HEK293T (cell line): ENCODE measurements around the gene PIK3R5.

Source experiments
- CTCF ChIA-PET: fragments of 350-600 bp; formaldehyde crosslinking; extraction: SDS; loops from one replicate; lab custom pipeline; 2021; ENCODE audit warnings: antibody characterized with exemption, inconsistent platforms; lab: Yijun Ruan, JAX
- POLR2A ChIA-PET: fragments of 350-600 bp; formaldehyde crosslinking; extraction: SDS; loops from one replicate; lab custom pipeline; 2020; ENCODE audit warnings: antibody characterized with exemption, inconsistent platforms; lab: Yijun Ruan, JAX
- DNase-seq: peaks from one replicate; pipeline ENCODE4 v3.0.0; 2012; ENCODE audit warnings: mixed read lengths; ENCODE audit errors: extremely low spot score
- ARNT ChIP-seq: fragments of 450-650 bp; IDR thresholded peaks from 2 replicates; pipeline ENCODE4 v1.6.1; 2017; ENCODE audit warnings: mild to moderate bottlenecking
- BHLHE40 ChIP-seq: fragments of 450-650 bp; IDR thresholded peaks from 2 replicates; pipeline ENCODE4 v1.6.1; 2016; ENCODE audit warnings: mild to moderate bottlenecking, moderate library complexity, borderline replicate concordance
- CTBP1 ChIP-seq: fragments of 450-650 bp; IDR thresholded peaks from 2 replicates; pipeline ENCODE4 v1.6.1; 2016; ENCODE audit warnings: borderline replicate concordance
- ELF4 ChIP-seq: fragments of 450-650 bp; IDR thresholded peaks from 2 replicates; pipeline ENCODE4 v1.6.1; 2017; ENCODE audit warnings: antibody characterized with exemption
- FOXA1 ChIP-seq: fragments of 450-650 bp; IDR thresholded peaks from 2 replicates; pipeline ENCODE4 v1.6.1; 2016; ENCODE audit warnings: mild to moderate bottlenecking
- FOXK2 ChIP-seq: fragments of 450-650 bp; IDR thresholded peaks from 2 replicates; pipeline ENCODE4 v1.6.1; 2016; ENCODE audit warnings: mild to moderate bottlenecking
- FOXM1 ChIP-seq: fragments of 450-650 bp; IDR thresholded peaks from 2 replicates; pipeline ENCODE4 v1.6.1; 2017; ENCODE audit warnings: mild to moderate bottlenecking, borderline replicate concordance
- HDGF ChIP-seq: fragments of 450-650 bp; IDR thresholded peaks from 2 replicates; pipeline ENCODE4 v1.6.1; 2017; ENCODE audit warnings: antibody characterized with exemption, borderline replicate concordance
- L3MBTL2 ChIP-seq: fragments of 450-650 bp; conservative IDR thresholded peaks from 2 replicates; pipeline ENCODE4 v1.6.1; 2016; ENCODE audit warnings: mild to moderate bottlenecking
- LEF1 ChIP-seq: fragments of 450-650 bp; IDR thresholded peaks from 2 replicates; pipeline ENCODE4 v1.6.1; 2017; ENCODE audit warnings: mild to moderate bottlenecking, borderline replicate concordance
- NFRKB ChIP-seq: fragments of 450-650 bp; IDR thresholded peaks from 2 replicates; pipeline ENCODE4 v1.6.1; 2016; ENCODE audit warnings: mild to moderate bottlenecking, moderate library complexity
- SP1 ChIP-seq: fragments of 450-650 bp; IDR thresholded peaks from 2 replicates; pipeline ENCODE4 v1.6.1; 2017
- SUZ12 ChIP-seq: fragments of 450-650 bp; IDR thresholded peaks from 2 replicates; pipeline ENCODE4 v1.6.1; 2016; ENCODE audit warnings: mild to moderate bottlenecking
- TARDBP ChIP-seq: fragments of 450-650 bp; IDR thresholded peaks from 2 replicates; pipeline ENCODE4 v1.6.1; 2016
- ZNF384 ChIP-seq: fragments of 450-650 bp; IDR thresholded peaks from 2 replicates; pipeline ENCODE4 v1.6.1; 2016
- TF ChIP-seq, protein P1 (sequence below): fragments of 450-650 bp; IDR thresholded peaks from 2 replicates; pipeline ENCODE4 v1.6.1; 2016

PIK3R5 gene

DNA sequence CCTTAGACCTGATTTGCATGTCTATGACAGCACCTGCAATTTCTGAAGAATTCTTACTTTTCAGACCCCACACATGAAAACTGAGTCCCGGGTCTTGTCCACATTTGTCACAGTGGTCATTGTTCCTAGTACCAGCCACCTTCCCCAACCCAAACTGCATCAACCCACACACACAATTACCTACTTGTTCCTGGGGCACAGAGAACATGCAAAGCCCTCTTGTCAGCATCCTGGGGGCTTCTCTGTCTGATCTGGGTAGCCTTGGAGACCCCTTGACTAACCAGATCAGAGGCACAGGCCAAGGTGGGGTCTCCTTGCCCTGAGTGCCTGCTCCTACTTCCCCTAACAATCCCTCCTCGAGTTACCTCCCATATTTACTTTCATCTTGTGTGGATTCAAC lies 61.3 kb downstream of the PIK3R5 start:
- ChIA-PET POLR2A (no interaction called here), CTCF (no interaction called here)
- TF ChIP-seq, protein P1, sequence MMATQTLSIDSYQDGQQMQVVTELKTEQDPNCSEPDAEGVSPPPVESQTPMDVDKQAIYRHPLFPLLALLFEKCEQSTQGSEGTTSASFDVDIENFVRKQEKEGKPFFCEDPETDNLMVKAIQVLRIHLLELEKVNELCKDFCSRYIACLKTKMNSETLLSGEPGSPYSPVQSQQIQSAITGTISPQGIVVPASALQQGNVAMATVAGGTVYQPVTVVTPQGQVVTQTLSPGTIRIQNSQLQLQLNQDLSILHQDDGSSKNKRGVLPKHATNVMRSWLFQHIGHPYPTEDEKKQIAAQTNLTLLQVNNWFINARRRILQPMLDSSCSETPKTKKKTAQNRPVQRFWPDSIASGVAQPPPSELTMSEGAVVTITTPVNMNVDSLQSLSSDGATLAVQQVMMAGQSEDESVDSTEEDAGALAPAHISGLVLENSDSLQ = no peak
- TF ChIP-seq SUZ12 = no peak
- TF ChIP-seq HDGF = no peak
- no peak for TF ChIP-seq SP1
- TF ChIP-seq TARDBP = no peak
- TF ChIP-seq FOXK2 = no peak
- no peak for TF ChIP-seq FOXM1
- TF ChIP-seq CTBP1 = no peak
- DNase-seq = no peak

DNA sequence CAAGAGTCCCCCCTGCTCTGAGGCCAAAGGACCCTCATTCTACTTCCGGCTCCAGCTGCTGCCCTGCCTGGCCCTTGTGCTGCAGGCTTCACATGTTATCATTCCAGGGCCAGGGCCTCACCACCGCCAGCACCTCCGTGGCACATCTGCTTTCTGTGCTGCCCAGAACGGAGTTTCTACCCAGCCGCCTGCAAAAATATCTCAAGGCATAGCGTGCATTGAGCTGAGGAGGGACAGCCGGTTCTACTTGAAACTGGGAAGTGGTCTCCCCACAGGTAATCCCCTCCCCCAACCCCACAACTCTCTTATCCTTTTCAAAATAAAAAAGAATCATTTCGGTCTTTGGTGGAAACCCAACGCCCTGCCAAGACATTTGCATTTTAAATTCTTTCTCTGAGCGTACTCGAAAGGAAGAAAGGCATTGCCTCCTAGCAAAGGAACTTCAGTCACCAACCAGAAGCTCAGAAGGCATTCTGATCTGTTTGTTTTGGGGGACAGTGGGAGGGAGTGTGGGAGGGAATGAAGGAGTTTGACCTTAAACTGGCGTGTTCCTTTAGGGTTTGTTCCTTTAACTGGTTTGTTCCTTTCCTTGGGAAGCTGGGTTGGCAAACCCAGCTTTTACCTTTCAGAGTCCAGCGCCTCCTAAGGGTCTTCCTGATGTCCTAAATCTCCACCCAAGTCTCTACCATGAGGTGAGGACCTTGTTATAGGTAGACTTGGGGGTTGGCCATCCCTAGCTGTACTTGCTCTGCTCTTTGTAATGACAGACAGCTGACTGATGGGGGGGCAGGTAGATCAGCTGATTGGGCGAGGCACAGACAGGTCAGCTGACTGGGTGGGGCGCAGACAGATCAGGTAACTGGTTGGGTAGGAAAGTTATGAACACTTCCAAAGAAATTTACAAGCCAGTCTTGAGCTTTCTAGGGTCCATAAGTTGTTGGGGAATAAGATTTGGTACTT lies 64.6 kb downstream of the PIK3R5 start:
- CTCF ChIA-PET = interaction anchor here (0.6 to 1.2 kb wide), 4 partner anchors 12 to 481 kb away, joined by 3 to 4 read pairs (median 3); no protein-coding TSS in a partner anchor
- no peak for DNase-seq
- no peak for TF ChIP-seq NFRKB
- TF ChIP-seq FOXM1 = no peak
- TF ChIP-seq, protein P1 = no peak
- no peak for TF ChIP-seq ZNF384
- TF ChIP-seq FOXA1 = no peak
- no peak for TF ChIP-seq CTBP1
- no peak for TF ChIP-seq SUZ12
- TF ChIP-seq FOXK2 = no peak
- no peak for TF ChIP-seq HDGF
- TF ChIP-seq SP1 = no peak
- no peak for TF ChIP-seq ARNT
- no peak for TF ChIP-seq BHLHE40
- TF ChIP-seq TARDBP = no peak
- no peak for TF ChIP-seq L3MBTL2
- TF ChIP-seq LEF1 = no peak
- no peak for TF ChIP-seq ELF4
- POLR2A ChIA-PET = no interaction called here

GRCh38 chr17:8900207-8900606 lies 65.3 kb downstream of the PIK3R5 start:
- POLR2A ChIA-PET = interaction anchor here (0.8 kb wide), 1 partner anchor 14 kb away, joined by 3 read pairs; no protein-coding TSS in a partner anchor
- DNase-seq = no peak
- CTCF ChIA-PET = interaction anchor here (1.2 kb wide), 1 partner anchor 68 kb away, joined by 3 read pairs; no protein-coding TSS in a partner anchor
- TF ChIP-seq FOXK2 (no peak), ELF4 (no peak), L3MBTL2 (no peak), HDGF (no peak), LEF1 (no peak), ARNT (no peak)
- TF ChIP-seq, protein P1 = no peak

DNA sequence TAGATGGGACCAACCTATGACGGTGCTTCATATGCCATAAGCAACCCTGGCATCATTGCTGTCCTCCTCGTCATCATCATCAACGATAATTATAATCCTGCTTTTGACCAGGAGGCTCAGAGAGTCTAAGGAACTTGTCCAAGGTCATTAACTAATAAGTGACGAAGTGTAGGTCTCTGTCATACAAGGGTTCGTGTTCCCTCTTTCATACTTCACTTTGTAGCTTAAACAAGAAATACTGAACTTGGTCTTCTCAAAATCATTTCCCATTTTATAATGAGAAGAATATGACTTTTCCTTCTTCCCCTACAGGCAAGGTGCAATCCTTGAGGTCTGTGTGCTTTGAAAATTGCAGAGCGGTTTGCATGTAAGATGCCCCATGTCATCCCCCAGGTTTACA lies 66.9 kb downstream of the PIK3R5 start:
- TF ChIP-seq L3MBTL2 (no peak), FOXA1 (no peak), ZNF384 (no peak), SP1 (no peak), HDGF (no peak), NFRKB (no peak), BHLHE40 (no peak)
- ChIA-PET CTCF (no interaction called here), POLR2A (no interaction called here)
- no peak for DNase-seq

- TF ChIP-seq TARDBP = no peak
- TF ChIP-seq, protein P1 = no peak
- no peak for TF ChIP-seq SUZ12
- no peak for TF ChIP-seq L3MBTL2
- no peak for TF ChIP-seq ZNF384
- no peak for TF ChIP-seq HDGF
- DNase-seq = no peak
- POLR2A ChIA-PET = no interaction called here
- CTCF ChIA-PET = no interaction called here
Observed at GRCh38 chr17:8898126-8898525, 67.4 kb downstream of the PIK3R5 start.
